Keratinocyte (primary cell): ENCODE data around the gene SPTBN1.

Experiments
- CTCF ChIP-seq, 3 experiments: IDR thresholded peaks in 1 of 3; conservative IDR thresholded peaks in 1 of 3; optimal IDR thresholded peaks in 1 of 3; 2 replicates in 2 of 3; 3 replicates in 1 of 3; pipeline versions ENCODE3 to v1.5.1; 2011; ENCODE audit warnings: low read length in 3 of 3, mild to moderate bottlenecking in 3 of 3, moderate library complexity in 2 of 3, control low read depth in 1 of 3, inconsistent platforms in 1 of 3; ENCODE audit not compliant: insufficient read depth in 2 of 3; ENCODE audit errors: extremely low read depth in 1 of 3
- EZH2 ChIP-seq: IDR thresholded peaks from one replicate; pipeline ENCODE4 v1.6.1; 2012; ENCODE audit warnings: inconsistent platforms, mild to moderate bottlenecking, low read length, moderate library complexity

- TF ChIP-seq CTCF (optimal IDR thresholded peaks at IDR 0.05 in 1 of 3, IDR thresholded peaks at IDR 0.05 in 1 of 3, conservative IDR thresholded peaks at IDR 0.05 in 1 of 3; ENCODE audit: extremely low read depth in 1 of 3, insufficient read depth in 2 of 3, low read length in 3 of 3) = no peak
- TF ChIP-seq EZH2 = no peak
Observed at GRCh38 chr2:54524226-54524991, 68.3 kb downstream of the SPTBN1 start.
